NCI-H526 (cell line): ENCODE data around the gene MUC6.

ENCODE experiments used
- DNase-seq, 2 experiments: peaks; one replicate each; lab custom pipeline; 2025; lab: John Stamatoyannopoulos, UW

MUC6 gene

DNA sequence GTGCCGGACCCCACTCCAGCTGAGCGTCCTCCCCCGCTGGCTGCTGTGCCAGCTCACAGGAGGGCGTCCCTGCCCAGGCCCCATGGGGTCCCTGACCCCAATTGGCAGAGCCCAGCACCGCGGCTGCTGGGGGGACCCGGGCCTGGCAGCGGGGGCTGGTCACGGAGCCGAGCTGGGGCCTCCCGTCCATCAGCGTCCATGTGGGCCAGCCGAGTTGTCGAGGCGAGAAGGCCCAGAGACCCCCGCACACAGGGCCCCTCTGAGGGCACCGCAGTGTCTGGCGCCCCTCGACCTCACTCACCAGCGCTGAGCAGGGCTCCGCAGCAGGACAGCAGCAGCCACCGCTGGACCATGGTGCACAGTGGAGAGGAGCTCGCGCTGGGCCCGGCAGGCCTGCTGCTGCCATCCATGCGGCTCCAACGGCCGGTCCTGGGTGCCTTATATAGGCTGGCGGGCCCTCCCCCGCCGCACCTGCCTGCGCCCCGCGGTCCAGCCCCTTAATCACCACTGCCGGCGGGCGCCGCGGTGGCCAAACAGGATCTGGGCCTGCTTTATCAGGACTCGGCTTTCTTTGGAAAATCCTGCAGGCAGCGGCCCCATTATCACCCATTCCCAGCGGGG is at the start of gene MUC6:
TSS of gene MUC6 (minus strand) at position 416 of the 621 bp plus-strand sequence. CDS start at position 353, 63 bp downstream.
- peak in 1 of 2 experiments; percentile 93 for DNase-seq

DNA sequence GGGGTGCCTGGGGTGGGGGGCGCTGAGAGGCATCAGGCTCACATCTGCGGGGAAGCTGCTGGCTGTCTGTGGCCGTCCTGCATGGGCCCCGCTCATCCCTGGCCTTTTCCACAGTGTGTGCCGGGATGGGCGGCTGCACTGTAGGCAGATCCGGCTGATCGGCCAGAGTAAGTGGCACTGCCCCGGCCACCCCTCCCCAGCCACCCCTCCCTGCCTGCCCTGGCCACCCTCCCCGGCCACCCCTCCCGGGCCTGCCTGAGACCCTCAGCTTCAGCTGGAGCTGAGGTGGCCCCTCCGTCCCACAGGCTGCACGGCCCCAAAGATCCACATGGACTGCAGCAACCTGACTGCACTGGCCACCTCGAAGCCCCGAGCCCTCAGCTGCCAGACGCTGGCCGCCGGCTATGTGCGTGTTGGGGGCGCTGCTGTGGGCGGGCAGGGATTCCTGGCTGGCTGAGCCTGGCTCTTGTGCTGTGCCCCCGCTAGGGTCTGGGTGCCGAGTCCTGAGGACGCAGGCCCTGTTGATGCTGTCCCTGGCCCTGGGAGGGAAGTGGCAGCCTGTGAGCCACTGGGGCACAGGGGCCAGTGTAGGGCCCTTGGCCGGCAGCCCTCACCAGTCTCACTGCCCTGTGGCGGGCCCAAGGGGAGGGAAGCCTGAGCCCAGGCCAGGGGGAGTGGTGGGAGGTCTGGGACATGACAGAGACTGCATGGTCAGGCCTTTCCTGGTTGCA is 49.1 kb upstream of the MUC6 start:
- no peak for DNase-seq

- peak in 1 of 2 experiments; percentile 28 for DNase-seq
These were observed 48.3 kb upstream of the MUC6 start for GRCh38 chr11:1084561-1085439.

GRCh38 chr11:1083621-1084551 is 47.4 kb upstream of the MUC6 start:
- DNase-seq: no peak

GRCh38 chr11:1082728-1083620 is 46.5 kb upstream of the MUC6 start:
- DNase-seq: no peak

DNA sequence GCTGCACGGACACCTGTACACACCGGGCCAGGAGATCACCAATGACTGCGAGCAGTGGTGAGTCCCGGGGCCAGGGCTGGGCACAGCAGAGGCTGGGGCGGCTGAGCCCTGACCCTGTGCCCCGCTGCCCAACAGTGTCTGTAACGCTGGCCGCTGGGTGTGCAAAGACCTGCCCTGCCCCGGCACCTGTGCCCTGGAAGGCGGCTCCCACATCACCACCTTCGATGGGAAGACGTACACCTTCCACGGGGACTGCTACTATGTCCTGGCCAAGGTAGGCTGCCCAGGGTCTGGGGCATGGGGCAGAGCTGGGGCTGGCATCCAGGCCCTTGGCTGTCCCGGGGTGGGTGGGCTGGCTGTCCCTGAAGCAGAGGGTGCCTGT is 45.8 kb upstream of the MUC6 start:
- no peak for DNase-seq

- no peak for DNase-seq
These were observed 45.2 kb upstream of the MUC6 start for GRCh38 chr11:1081601-1082311.

- peak in 1 of 2 experiments; percentile 57 for DNase-seq
These were observed 41.7 kb upstream of the MUC6 start for GRCh38 chr11:1078191-1078601.

DNA sequence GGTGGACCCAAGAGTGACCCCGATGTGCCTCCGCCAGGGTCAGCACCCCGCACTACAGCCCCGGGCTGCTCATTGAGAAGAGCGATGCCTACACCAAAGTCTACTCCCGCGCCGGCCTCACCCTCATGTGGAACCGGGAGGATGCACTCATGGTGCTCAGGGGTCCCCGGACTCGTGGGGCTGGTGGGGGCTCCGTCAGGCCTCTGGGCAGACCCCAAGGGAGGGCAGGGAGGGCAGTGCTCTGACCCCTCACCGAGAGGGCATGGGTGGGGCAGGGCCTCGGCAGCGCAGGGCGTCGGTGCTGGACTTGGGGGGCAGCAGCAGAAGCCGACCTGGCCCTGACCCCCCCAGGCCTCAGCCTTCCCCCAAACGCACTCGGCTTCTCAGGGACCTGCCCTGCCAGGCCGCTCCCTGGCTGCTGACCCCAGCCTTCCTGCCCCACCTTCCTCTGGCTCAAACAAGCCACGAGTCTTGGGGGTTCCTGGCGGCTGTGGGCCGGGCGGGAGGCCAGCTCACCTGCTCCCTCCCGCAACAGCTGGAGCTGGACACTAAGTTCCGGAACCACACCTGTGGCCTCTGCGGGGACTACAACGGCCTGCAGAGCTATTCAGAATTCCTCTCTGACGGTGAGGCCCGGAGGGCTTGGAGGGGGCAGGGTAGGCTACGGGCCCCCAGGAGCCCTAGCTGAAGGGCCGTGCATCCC is 41.0 kb upstream of the MUC6 start:
- no peak for DNase-seq

- no peak for DNase-seq
These were observed 40.5 kb upstream of the MUC6 start for GRCh38 chr11:1077033-1077416.

DNA sequence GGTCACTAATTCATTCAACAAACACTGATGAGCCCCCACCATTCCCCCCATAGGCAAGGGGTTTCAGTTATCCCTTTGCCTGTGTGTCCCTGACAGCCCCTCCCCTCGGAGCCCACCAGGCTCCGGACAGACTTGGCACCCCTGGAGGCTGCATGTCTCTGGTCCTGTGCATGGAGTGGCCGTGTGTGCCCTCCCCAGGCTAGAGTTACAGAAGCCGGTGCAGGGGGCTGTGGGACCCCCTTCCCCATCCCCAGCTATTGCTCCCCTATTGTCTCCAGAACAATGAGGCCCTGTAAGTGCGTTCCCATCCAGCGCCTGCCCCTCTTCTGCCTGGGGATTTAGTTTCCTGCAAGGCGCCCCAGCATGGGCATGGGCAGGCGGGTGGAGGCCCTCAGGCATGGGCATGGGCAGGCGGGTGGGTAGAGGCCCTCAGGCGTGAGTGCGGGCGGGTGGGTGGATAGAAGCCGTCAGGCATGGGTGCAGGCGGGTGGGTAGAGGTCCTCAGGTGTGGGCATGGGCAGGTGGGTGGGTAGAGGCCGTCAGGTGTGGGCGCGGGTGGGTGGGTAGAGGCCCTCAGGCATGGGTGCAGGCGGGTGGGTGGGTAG is 39.6 kb upstream of the MUC6 start:
- no peak for DNase-seq

- no peak for DNase-seq
These were observed 38.9 kb upstream of the MUC6 start for GRCh38 chr11:1075341-1075911.

- no peak for DNase-seq
These were observed 38.0 kb upstream of the MUC6 start, which contains the start of gene MUC2 for GRCh38 chr11:1074244-1075221. MUC2 (plus strand) TSS chr11:1074874.

DNA sequence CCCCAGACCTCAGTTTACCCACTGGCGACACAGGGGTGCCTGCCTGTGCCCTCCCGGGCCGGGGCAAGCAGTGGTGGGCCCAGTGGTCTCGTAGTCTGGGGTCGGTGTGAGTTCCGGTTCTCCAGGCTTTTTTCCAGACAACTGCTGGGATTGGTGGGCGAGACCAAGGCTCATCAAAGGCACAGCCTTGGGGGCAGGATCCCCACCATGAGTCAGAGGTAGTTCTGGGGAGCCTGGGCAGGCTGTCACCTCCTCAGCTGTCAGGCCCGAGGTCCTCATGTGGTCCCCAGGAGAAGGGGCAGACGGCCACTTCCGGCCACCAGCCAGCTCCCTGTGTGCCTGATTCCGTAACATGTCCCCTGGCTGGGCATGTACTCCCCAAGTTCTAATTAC is 37.3 kb upstream of the MUC6 start:
- no peak for DNase-seq

- DNase-seq: no peak
These were observed 36.8 kb upstream of the MUC6 start for GRCh38 chr11:1073261-1073724.

DNA sequence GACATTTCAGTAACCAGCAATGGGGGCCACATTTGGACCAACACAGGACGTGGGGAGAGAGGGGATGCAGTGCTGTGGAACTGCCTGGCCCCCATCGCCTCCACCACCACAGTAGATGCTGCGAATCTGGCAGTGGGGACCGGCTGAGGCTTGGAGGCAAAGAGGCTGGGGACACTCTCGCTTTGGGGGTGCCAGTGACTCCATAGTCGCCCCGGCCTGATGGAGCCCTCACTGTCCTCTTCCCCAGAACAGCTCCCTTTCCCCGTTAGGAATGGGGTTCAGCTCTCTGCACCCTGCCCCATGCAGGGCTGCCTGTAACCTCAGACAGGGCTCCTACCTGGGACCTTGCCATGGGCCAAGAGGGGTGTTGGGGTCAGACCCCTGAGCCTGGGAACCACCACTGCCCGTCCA is 36.3 kb upstream of the MUC6 start:
- no peak for DNase-seq
